Central memory CD4-positive, alpha-beta T cell (primary cell): ENCODE results near the gene PRPSAP1.

Experiments used
- DNase-seq: peaks from one replicate; pipeline ENCODE4 v3.0.0; 2022
- total RNA-seq, 3 experiments: gene quantifications; one replicate each; lab custom pipeline; 2026; lab: John Stamatoyannopoulos, UW

Gene PRPSAP1, protein sequence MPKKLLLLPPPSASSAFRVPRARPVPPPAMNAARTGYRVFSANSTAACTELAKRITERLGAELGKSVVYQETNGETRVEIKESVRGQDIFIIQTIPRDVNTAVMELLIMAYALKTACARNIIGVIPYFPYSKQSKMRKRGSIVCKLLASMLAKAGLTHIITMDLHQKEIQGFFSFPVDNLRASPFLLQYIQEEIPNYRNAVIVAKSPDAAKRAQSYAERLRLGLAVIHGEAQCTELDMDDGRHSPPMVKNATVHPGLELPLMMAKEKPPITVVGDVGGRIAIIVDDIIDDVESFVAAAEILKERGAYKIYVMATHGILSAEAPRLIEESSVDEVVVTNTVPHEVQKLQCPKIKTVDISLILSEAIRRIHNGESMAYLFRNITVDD
- total RNA-seq: 17.6 to 36.9 (median 21.4) reads per million in 3 experiments

DNA sequence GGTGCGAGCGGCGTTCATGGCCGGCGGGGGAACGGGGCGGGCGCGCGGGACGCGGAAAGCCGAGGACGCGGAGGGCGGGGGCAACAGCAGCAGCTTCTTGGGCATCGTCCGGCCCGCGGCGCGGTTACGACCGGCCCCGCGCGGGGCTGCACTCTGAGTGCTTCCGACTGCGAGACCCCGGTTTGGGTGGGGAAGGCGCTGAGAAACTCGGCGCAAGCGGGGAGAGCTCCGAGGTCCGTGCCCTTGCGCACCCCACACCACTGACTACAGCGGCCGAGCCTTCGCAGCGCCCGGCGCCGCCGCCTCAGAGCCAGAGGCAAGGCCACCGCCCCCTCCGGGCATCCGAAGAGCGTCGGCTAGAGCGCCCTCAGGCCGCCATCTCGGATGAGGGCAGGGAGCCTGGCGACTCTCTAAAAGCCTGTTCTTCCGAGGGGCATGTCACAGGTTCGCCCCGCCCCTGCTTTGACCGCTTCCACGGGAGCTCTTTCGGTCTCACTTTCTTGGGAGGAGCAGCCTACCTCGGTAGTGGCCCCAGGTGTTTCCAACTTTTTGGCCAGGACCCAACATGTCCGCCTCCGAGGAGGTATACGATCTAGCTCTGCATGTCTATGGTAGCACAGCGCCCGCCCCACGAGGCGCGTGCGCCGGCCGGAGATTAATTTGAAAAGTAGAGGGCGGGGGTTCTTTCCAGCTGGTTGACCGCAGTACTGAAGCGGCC is at the start of gene PRPSAP1:
TSS of gene PRPSAP1 (minus strand) at position 318 of the 718 bp plus-strand sequence. CDS start at position 105, 213 bp downstream.
- peak; percentile 79 for DNase-seq

DNA sequence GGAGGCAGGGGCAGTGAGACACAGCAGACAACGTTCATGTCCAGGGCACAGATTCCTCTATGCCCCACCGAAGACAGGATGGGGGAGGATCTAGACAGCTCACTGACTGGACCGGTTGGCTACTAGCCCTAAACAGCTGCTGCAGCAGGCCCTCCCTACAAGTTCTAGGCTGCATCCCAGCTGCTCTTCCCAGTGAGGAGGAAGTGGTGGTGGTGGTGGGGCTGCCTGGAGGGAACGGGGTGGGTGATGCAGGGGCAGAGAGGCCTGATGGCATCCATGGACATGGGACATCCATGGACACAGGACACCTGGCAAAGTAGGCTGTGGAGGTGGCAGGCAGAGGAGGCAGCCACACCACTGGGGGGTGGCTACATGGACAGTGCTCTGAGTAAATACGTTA is 49.0 kb upstream of the PRPSAP1 start:
- no peak for DNase-seq

DNA sequence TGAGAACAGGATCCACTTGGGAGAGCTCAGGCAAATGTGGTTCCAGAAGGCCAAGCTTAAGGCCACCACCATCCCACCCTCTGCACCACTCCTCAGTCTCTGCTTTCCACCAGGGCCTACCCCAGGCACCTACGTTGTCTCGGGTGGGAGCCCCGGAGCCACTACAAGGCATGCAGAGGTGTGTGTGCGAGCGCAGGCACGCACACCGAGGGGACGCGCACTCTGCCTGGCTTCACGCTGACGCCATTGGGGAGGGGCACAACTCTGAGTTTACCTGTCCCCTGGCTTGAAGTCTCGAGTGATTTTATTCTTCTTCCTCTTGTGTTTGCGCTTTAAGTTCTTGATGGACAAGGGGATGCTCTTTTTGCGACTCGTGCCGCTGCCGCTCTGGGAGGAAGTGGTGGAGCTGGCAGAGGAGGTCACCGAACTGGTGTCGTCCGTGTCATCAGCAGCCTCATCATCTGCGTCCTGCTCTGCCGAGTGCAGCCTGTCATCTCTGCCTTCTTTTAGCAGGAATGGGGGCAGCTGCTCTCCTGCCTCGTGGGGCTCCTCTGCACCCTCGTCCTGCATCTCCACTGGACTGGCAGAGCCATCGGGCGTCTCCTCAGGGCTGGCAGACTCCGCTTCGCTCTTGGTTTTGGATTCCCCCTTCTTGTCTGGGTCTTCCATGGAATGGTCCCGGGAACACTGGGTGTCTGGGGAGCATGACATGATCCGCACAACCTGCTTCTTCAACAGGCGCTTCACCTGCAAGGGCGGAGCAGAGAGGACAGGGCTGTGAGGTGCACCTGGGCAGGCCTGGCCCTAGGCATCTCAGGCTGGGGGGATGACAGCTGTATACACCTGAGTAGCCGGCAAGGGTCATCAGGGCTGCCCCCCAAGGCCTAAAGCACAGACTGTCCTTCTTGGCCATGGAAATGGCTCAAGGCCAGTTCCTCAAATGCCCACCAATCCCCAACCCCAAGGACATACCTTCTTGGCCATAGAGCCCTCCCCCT is 45.8 kb upstream of the PRPSAP1 start:
- DNase-seq: no peak

DNA sequence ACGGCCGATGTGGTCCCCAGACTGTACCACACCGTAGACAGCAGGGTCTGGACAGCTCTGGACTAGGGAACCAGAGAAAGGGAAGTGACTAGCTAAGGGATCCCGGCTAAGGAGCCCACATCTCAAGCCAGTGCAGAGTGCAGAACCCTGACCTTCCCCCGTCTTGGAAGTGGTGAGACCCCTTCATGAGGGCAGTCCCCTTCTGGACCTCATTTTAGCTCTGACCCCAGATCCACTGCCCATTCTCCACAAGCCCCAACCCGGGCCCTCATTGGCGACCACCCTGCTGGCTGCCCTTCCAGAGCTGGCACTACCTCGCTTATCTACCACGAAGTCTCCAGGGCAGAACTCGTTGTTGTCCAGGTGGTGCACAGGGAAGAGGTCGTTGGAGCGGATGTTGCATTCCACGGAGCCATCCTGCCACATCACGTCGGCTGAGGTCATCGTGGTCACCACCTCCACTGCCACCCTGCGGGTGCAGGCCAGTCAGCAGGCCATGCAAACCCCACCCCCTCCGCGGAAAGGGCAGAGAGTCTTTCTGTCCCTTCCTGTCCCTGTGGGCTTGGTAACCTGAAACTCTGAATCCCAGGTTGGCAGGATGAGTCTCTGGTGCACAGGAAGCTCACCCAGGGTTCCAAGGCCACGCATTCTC is 44.9 kb upstream of the PRPSAP1 start:
- DNase-seq: no peak

DNA sequence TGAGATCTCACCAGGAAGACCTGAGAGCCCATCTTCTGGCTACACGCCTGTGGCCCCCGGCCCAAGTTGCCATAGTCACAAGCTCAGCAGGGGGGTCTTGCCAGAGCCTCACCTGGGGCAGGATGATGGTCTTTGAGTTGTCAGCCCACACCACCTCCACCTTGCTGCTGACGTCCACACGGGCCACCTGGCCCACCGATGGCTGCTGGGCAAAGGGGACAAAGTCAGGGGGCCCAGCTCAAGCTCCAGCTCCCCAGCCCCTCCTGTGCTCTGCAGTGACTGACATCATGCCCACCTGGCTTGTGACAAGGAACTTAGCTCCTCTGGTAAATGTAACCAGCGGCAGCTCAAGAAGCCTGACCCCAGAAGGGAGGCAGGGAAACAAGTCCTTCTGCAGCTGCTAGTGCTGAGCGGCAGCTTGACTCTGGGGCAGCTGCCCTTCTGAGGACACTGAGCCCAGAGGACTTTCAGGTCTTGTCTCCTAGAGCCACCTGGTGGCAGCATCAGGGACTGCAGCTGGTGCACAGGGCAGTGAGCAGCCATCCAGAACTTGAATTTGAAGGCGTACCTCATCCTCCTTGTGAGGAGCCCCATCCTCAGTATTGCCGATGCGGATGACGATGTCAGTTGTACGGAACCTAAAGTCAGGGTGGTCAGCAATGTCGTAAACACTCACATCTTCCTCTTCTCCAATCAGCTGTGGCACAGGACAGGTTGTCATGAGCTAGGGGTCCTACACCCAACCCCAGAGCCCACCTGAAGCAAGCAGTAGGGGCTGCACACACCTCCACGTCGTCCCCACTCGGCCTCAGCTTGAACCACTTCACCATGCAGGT is 44.2 kb upstream of the PRPSAP1 start:
- peak; percentile 66 for DNase-seq

DNA sequence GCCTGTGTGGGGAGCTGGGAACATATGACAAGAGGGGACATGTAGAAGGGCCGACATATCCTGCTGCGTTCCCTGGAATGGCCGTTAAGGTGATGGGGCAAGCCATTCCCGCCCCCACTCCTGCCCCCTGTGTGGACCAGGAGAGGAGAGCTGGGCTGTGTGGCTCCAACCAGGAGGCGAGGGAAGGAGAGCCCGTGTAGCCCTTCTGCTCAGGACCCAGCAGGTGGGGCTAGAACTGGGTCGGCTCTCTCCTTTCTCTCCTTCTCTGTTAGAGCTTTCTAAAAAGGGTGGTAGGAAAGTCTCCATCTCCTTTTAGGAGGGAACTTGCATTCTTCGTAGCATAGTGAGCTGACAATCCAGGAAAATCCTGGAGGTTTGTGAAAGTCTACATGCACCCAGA is 43.5 kb upstream of the PRPSAP1 start:
- DNase-seq: no peak

DNA sequence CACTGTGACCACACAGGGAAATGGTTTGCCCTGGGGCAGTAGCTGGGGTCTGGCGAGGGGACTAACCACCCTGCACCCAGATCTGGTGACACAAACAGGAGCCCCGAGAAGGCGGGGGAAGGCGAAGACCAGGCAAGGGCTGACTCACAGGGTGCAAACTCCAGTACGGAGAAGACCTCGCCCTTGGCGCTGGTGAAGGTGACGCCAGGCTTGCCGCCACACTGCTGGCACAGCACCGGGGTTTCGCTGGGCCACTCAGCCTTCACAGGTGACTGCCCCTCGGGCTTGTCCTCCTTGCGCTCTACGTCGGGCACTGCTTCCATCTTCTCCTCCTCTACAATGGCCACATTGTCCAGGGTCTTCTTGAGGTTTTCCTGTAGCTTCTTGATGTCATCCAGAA is 42.3 kb upstream of the PRPSAP1 start:
- no peak for DNase-seq

DNA sequence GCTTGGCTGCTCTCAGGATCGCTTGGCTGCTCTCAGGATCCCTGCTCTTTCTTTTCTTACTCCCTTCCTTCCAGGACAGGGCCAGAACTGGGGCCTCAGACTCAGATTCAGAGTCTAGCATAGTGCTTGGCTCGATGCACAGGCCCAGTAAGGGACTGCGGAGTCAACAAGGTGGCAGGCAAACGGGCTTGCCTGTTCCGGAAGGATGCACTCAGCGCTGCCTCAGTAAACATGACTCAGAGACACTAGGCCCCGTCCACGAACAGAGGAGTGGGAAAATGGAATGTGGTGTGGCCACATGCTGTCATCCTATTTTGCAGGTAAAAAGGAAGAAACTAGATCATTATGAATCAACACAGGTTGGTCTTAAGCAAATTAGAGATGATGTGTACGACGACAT is 40.5 kb upstream of the PRPSAP1 start:
- DNase-seq: no peak

DNA sequence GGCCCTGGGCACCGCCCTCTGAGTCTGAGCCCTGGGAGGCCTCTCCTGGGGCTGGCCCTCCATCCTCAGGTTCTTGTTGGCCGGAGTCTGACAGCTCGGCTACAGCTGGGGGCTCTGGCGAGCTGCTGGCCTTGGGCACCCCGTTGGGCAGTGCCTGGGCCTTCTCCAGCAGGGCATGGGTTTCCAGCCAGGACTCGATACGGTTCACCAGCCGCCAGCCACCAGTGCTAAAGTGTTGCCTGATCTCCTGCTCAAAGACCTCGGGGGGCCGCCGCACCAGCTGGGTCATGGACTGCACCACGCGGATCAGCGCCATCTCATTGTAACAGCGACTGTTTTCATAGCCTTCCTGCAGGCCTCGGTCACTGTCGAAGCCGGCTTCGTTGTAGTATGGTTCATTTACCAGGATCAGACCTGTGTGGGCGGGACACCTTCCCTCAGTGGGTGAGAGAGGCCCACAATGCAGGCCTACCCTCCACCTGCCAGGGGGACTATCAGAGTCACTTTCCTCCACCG is 37.5 kb upstream of the PRPSAP1 start:
- DNase-seq: no peak

DNA sequence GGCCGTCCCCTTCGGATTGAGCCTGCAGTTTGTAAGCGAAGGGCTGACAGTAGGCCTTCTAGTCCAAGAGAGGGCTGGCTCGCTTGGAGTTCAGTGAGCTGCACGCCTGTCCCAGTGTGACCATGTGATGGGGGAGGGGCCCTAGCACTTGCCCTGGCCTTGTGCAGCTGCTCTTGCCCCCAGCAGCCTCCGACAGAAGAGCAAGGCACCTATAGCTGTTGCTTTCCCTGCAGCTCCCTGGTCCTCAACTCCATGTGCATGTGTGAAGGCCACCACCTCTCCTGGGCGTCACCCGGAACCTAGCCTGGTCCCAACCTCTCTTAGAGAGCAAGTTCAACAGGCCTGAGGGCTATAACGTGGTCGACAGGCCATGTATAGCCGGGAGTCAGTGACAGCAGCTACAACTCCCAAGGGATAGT is 36.3 kb upstream of the PRPSAP1 start:
- no peak for DNase-seq

DNA sequence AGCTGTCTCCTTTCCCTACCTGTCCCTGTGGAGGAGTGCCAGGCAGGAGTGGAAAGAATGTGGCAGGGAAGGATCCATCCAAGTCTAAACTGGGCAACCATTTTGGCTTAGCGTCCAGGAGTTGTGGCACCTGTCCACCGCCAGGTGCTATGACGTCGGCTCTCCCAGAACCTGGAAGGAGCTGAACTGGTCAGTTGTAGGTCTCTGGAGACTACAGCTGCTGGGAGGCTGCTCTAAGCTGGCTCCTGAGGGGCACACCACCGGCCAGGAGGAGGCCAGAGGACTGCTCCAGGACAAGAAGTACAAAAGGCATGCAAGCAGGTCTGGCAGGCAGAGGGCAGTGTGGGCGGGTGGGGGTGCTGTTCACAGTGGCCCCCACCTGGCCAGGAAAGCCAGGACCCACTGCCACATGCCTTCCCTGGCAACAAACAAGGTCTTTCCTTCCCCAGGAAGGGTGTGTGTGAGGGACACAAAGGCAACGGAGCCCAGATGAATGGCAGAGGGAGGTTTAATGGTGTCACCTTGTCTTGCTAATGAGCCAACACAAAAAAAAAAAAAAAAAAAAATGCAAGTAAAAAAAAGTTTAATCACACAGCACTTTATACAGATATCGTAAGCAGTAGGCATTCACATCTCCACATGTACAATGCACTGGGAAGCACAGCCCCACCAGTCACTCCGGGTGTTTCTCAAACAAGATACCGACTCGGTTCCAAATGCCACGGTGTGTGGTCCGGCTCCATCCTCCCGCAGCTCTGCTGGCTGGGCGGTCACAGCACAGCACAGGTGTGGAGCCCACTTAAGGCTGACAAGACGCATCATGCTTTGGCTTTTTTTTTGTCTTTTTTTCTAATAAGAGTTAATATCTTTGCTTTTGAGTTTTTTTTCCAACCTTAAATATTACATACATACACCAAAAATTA is 35.5 kb upstream of the PRPSAP1 start:
- no peak for DNase-seq

DNA sequence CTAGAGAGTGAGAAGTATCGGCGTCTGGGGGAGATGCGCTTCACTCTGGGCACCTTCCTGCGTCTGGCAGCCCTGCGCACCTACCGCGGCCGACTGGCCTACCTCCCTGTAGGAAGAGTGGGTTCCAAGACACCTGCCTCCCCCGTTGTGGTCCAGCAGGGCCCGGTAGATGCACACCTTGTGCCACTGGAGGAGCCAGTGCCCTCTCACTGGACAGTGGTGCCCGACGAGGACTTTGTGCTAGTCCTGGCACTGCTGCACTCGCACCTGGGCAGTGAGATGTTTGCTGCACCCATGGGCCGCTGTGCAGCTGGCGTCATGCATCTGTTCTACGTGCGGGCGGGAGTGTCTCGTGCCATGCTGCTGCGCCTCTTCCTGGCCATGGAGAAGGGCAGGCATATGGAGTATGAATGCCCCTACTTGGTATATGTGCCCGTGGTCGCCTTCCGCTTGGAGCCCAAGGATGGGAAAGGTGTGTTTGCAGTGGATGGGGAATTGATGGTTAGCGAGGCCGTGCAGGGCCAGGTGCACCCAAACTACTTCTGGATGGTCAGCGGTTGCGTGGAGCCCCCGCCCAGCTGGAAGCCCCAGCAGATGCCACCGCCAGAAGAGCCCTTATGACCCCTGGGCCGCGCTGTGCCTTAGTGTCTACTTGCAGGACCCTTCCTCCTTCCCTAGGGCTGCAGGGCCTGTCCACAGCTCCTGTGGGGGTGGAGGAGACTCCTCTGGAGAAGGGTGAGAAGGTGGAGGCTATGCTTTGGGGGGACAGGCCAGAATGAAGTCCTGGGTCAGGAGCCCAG is 33.5 kb upstream of the PRPSAP1 start:
- DNase-seq: no peak

DNA sequence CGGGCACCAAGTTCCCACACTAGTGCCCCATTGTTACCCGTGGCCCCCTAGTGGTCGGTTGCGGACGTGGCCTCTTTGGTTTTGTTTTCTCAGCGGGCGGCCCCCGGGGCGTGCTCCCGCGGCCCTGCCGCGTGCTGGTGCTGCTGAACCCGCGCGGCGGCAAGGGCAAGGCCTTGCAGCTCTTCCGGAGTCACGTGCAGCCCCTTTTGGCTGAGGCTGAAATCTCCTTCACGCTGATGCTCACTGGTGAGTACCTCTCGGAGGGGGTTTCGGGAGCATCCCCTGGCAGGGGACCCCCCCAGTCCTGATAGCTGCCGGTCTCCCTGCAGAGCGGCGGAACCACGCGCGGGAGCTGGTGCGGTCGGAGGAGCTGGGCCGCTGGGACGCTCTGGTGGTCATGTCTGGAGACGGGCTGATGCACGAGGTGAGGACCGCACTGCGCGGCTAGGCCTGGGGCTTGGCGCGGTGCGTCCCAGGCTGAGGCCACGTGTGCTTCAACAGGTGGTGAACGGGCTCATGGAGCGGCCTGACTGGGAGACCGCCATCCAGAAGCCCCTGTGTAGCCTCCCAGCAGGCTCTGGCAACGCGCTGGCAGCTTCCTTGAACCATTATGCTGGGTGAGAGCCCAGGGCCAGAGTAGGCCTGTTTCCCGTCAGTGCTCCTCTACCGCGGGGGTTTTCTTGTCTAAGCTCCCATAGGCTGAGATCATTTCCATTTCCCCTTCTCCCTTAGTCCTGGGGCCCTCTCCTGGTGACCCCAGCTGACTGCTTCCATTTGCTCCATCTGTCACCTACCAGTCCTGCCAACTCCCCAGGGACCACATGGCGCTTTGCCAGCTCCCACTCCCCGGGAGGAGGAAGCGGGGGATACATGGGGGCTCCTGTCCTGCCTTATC is 32.4 kb upstream of the PRPSAP1 start:
- DNase-seq: peak; percentile 71

DNA sequence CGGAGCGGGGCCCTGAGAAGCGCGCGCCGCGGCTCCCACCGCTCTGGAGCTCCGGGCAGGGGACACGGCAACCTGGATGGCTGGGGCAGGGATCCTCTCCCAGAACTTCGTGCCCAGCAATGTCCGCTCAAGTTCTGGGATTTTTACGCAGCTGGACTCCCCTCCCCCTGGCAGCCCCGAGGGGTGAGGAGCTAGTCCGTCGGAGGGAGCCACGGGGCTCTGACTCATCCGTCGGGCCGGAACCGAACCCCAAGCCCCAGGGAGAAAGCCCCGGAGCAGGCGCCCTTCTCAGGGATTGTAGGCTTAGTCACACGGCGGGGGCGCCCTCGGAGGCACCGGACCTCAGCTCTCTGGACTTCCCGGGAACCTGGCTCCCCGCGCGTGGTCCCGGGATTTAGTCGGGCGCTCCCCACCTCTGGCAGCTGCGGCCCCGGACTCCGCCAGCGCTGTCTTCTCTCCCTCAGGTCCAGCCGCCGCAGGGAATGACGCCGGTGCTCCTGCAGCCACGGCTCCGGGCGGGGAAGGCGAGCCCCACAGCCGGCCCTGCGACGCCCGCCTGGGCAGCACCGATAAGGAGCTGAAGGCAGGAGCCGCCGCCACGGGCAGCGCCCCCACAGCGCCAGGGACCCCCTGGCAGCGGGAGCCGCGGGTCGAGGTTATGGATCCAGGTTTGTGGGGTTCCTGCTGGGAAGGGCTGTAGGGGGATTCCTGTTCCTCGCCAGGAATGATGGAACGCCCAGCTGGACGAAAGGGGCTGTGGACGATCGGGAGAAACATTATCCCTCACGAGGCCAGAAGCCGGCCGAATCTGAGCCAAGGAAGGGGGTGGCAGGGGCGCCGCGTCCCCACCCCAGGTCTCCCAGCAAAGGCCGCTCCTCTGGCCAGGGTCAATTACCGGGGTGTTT is 31.5 kb upstream of the PRPSAP1 start:
- DNase-seq: no peak

DNA sequence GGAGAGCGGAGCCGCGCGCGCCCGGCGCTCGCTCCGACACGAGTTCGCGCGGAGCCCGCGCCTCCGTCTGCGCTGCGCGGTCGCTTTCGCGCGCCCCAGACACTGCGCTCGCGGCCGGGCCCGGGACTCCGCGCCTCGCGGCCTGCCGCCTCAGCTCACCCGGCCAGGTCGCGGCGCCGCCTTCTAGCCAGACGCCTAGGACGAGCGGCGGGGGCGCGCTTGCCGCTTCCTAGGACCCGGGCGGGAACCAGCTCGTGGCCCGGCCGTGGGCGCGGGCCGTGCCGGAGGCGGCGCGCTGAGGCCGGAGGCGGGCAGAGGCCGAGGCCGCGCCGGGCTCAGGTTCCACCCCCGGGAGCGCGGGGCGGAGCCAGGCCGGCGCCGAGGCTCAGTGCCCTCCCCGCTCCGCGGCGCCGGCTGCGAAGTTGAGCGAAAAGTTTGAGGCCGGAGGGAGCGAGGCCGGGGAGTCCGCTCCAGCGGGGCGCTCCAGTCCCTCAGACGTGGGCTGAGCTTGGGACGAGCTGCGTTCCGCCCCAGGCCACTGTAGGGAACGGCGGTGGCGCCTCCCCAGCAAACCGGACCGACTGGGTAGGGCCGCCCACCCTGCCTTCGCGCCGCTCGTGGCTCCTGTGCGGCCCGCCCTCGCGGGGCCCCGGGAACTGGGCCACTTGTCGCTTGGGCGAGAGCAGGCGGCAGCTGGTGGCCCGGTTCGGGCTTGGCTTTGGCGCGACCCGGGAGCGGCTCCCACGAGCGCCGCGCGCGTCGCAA is 30.7 kb upstream of the PRPSAP1 start, which contains the start of gene SPHK1:
TSS of gene SPHK1 (plus strand) at position 388 of the 765 bp plus-strand sequence. CDS start 1,036 bp downstream, outside the sequence.
- DNase-seq: peak; percentile 34
